GM19455 (cell line): ENCODE data around the gene CFAP119.

ENCODE experiments used
- ATAC-seq: cut with Tn5 transposase; IDR thresholded peaks from one replicate; pipeline ENCODE4 v1.9.1; 2021; ENCODE audit not compliant: unreplicated experiment

CFAP119 gene

GRCh38 chr16:30741461-30741914 lies 20.4 kb downstream of the CFAP119 start:
- no peak for ATAC-seq

GRCh38 chr16:30740364-30741251 lies 21.3 kb downstream of the CFAP119 start:
- ATAC-seq = no peak

- ATAC-seq = no peak
Measured at GRCh38 chr16:30738984-30739951, 22.6 kb downstream of the CFAP119 start.

- no peak for ATAC-seq
Measured at GRCh38 chr16:30737794-30738648, 23.8 kb downstream of the CFAP119 start.

- ATAC-seq = no peak
Measured at GRCh38 chr16:30736995-30737793, 24.7 kb downstream of the CFAP119 start.

GRCh38 chr16:30731411-30731810 lies 30.5 kb downstream of the CFAP119 start:
- no peak for ATAC-seq

GRCh38 chr16:30728899-30729672 lies 32.8 kb downstream of the CFAP119 start:
- no peak for ATAC-seq

- no peak for ATAC-seq
Measured at GRCh38 chr16:30728321-30728720, 33.5 kb downstream of the CFAP119 start.

GRCh38 chr16:30725418-30725792 lies 36.5 kb downstream of the CFAP119 start:
- no peak for ATAC-seq

GRCh38 chr16:30724641-30725417 lies 37.0 kb downstream of the CFAP119 start:
- ATAC-seq = no peak

GRCh38 chr16:30723725-30724355 lies 38.0 kb downstream of the CFAP119 start:
- no peak for ATAC-seq

- ATAC-seq = no peak
Measured at GRCh38 chr16:30722916-30723315, 38.9 kb downstream of the CFAP119 start.

- ATAC-seq = no peak
Measured at GRCh38 chr16:30722443-30722842, 39.4 kb downstream of the CFAP119 start.

GRCh38 chr16:30721606-30722005 lies 40.3 kb downstream of the CFAP119 start:
- no peak for ATAC-seq

GRCh38 chr16:30721167-30721566 lies 40.7 kb downstream of the CFAP119 start:
- ATAC-seq = no peak

- no peak for ATAC-seq
Measured at GRCh38 chr16:30720694-30721093, 41.2 kb downstream of the CFAP119 start.

GRCh38 chr16:30720086-30720485 lies 41.8 kb downstream of the CFAP119 start:
- no peak for ATAC-seq
